GM12891 (cell line): ENCODE data around the gene GNB3.

Source experiments
- PAX5 ChIP-seq: IDR thresholded peaks from 2 replicates; pipeline ENCODE4 v1.6.1; 2011; ENCODE audit warnings: low read length, moderate library complexity, mild to moderate bottlenecking; ENCODE audit not compliant: insufficient read depth, severe bottlenecking
- POLR2A ChIP-seq: IDR thresholded peaks from 2 replicates; pipeline ENCODE4 v1.6.1; 2011; ENCODE audit warnings: low read depth, low read length, control low read depth
- POLR2AphosphoS5 ChIP-seq: IDR thresholded peaks from 2 replicates; pipeline ENCODE4 v1.6.1; 2011; ENCODE audit warnings: low read depth, low read length, control low read depth
- SPI1 ChIP-seq: IDR thresholded peaks from 2 replicates; pipeline ENCODE4 v1.6.1; 2011; ENCODE audit warnings: low read depth, low read length, control low read depth
- TAF1 ChIP-seq: IDR thresholded peaks from 2 replicates; pipeline ENCODE4 v1.6.1; 2011; ENCODE audit warnings: low read depth, low read length, control low read depth

DNA sequence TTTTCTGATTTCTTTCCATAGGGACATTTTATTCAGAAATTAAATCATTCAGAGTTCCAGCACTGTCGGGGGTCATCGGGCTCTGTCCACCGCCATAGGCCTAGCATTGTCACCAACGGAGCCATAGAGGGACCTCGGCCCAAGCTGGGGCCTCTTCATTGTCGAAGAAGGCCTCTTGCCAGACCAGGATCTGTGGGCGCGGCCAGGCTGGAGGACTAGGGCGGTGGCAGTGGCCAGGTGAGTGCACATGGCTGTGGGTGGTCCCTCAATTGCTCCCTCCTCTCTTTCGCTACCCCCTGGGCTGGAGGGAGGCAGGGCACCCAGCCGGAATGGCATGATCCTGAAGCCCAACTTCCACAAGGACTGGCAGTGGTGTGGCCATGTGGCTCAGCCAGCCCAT, 43.0 kb downstream of the GNB3 start:
- TF ChIP-seq POLR2AphosphoS5 = no peak
- no peak for TF ChIP-seq PAX5
- no peak for TF ChIP-seq POLR2A
- no peak for TF ChIP-seq TAF1
- TF ChIP-seq SPI1 = no peak
